Gastroesophageal sphincter (tissue), 3 donors: Measurements from ENCODE around the gene SERINC4.

Experiments used
- CTCF ChIP-seq, 4 experiments: fragments of 200-600 bp in 2 of 4; fragments of 450-650 bp in 2 of 4; sonication (generic) in 1 of 4; IDR thresholded peaks; one replicate each; pipeline ENCODE4 v1.5.1; 2017 to 2019; ENCODE audit warnings: antibody characterized with exemption in 4 of 4, mild to moderate bottlenecking in 2 of 4, moderate library complexity in 2 of 4
- POLR2A ChIP-seq, 2 donors: fragments of 450-650 bp; IDR thresholded peaks; one replicate each; pipeline ENCODE4 v1.6.1; 2017; ENCODE audit warnings: antibody characterized with exemption in 2 of 2, mild to moderate bottlenecking in 2 of 2, moderate library complexity in 1 of 2

GRCh38 chr15:43828061-43828657 lies 28.1 kb upstream of the SERINC4 start:
- no peak for TF ChIP-seq CTCF (IDR thresholded peaks at IDR 0.05)
- TF ChIP-seq POLR2A (IDR thresholded peaks at IDR 0.05), result no peak
